ENCODE measurements around the gene SLC1A5.
A peak's percentile ranks its signal among the peaks of the same experiment; 100 is the strongest.
"Not testable (repeated sequence)": the region's sequence is repeated elsewhere in the genome, so short reads cannot be mapped to it uniquely, and the experiment has no call there.

Gene SLC1A5

DNA sequence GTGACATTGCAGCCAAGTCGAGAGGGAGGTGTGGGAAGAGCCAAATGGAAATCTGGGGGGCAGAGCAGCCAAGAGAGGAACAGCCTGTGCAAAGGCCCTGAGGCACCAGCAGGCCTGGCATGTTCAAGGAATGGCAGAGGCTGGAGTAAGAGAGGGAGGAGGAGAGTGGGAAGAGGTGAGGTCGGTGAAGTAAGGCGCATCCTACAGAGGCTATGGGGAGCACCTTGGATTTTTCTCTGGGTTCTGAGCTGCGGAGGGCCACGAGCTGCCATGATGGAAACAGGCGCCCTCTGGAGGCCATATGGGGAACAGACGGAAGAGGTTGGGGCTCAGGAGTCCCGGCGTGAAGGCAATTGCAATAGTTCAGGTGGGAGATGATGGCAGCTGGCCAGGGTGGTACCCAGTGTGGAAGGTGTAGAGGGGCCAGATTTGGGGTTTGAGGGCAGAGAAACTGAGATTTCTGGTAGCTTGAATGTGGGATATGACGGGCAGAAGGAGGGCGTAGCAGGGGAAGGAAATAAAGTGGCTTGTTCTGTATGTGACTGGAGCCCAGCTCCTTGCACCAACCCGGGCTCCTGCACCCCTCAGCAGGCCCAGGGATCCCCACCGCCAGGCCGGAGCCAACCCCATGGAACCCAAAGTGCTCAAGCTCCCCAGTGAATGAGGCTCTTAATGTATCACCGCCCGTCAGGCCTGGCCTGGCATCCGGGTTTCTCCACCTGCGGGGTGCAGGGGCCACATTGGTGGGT lies 21.7 kb downstream of the SLC1A5 start:
- DNase-seq = no peak

DNA sequence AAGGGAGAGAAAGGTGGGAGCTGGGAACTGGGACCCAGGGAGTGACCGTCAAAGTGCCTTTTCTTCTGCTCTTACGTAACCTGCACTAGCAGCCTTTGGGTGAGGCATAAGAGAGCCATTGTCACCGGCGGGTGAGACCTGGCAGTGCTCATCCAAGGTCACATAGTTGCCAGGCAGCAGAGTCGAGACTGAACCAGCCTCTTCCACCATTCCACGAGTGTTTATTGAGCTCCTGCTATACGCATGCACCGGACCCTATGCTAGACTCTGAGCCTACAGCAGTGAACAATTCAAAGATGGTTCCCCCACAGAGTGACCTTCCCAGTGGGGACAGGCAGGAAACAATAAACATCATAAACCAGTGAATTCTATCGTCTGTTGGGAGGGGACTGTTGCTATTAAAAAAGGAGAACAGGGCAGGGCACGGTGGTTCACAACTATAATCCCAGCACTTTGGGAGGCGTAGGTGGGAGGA lies 23.5 kb downstream of the SLC1A5 start:
- DNase-seq = no peak

DNA sequence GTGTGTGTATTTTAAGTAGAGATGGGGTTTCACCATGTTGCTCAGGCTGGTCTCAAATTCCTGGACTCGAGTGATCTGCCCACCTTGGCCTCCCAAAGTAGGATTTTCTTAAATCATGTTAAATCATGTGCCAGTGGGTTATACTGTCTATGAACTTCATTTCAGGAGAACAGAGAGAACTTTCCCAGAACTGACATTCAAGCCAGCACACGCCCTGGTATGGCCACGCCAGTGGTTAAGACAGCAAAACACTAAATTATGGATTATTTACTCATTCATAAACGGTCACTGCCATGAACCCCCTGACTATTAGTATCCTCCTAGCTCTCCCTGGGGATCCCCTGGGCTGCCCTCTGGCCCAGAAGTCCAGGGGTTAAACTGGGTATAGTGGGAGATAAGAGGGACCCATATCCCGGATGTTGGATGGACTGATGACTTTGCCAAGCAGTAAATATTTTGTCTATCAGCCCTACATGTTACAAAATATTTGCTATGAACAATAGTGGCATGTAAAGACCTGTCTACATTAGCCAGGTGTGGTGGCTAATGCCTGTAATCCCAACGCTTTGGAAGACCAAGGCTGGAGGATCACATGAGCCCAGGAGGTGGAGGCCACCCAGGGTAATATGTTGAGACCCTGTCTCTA lies 26.0 kb downstream of the SLC1A5 start:
- DNase-seq = no peak

DNA sequence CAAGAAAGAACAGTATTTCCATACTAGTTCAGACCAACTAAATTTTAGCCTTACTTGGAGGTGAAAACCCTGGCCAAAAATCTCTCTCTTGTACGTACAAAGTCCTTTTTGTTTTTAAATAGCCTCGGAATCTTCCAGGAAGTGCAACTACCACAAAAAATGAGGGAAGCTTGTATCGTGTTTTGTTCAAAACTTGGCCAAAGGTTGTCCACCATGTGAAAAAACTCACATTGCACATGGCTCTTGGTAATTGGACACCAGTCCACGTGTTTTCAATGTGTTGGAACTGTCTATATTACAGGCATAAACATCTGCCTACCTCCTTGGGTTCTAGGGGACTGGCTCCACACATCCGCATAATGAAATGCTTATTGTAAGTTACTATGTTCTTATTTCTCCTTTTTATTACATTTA lies 27.0 kb downstream of the SLC1A5 start:
- DNase-seq = no peak

DNA sequence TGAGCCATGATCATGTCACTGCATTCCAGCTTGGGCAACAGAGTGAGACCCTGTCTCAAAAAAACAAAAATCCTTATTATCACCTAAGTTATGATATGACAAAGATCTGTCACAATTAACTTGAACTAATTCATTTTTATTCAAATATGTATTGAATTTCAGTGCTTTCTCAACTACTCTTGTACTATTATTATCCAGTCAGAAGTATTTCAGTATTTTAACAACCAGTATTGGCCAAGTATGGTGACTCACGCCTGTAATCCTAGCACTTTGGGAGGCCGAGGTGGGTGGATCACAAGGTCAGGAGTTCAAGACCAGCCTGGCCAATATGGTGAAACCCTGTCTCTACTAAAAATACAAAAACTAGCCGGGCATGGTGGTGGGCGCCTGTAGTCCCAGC lies 27.5 kb downstream of the SLC1A5 start:
- not testable (repeated sequence) for DNase-seq

DNA sequence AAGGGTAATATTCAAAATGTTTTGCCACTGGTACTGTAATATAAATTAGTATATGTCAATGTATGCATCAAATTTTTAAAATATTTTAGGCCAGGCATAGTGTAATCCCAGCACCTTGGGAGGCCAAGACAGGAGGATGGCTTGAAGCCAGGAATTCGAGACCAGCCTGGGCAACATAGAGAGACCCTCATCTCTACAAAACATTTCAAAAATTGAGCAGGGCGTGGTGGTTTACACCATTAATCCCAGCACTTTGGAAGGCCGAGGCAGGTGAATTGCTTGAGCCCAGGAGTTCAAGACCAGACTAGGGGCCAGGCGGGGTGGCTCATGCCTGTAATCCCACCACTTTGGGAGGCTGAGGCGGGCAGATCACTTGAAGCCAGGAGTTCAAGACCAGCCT lies 28.0 kb downstream of the SLC1A5 start:
- no peak for DNase-seq

DNA sequence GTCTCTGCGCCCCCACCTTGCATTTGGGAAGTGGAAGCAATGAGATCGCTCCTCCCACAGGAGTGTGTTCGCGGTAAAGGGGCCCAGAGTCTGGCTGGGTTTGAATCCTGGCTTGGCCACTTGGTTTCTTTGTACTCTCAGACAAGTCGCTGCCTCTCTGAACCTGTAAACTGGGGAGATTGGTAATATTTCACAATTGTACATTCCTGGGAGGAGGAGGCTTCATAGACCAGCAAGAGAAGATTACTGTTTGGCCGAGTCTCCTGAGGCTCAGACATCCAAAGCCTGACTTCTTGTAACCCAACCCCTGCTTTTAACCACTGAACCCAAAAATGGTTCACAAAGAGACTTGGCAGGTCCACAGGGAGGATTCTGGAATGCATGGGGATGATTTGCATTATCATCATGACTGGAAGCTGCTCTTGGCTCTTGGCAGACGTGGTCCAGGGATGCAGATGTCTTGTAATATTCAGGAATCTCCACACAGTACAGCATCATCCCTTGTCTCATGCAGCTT lies 28.5 kb downstream of the SLC1A5 start:
- DNase-seq = peak; percentile 36

DNA sequence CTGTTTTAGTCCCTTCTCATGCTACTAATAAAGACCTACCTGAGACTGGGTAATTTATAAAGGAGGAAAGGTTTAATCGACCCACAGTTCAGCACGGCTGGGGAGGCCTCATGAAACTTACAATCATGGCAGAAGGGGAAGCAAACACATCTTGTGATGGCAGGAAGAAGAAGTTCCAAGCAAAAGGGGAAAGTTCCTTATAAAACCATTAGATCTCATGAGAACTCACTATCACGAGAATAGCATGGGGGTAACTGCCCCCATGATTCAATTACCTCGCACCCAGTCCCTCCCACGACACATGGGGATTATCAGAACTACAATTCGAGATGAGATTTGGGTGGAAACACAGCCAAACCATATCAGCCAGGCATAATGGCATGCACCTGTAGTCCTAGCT lies 29.2 kb downstream of the SLC1A5 start:
- DNase-seq = no peak

DNA sequence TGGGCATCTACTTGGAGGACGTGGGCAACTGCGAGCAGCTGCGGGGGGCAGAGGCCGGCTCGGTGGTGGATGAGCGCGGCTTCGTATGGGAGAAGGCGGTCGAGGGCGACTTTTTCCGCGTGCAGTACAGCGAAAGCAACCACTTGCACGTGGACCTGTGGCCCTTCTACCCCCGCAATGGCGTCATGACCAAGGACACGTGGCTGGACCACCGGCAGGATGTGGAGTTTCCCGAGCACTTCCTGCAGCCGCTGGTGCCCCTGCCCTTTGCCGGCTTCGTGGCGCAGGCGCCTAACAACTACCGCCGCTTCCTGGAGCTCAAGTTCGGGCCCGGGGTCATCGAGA lies 31.9 kb downstream of the SLC1A5 start:
- DNase-seq = no peak

DNA sequence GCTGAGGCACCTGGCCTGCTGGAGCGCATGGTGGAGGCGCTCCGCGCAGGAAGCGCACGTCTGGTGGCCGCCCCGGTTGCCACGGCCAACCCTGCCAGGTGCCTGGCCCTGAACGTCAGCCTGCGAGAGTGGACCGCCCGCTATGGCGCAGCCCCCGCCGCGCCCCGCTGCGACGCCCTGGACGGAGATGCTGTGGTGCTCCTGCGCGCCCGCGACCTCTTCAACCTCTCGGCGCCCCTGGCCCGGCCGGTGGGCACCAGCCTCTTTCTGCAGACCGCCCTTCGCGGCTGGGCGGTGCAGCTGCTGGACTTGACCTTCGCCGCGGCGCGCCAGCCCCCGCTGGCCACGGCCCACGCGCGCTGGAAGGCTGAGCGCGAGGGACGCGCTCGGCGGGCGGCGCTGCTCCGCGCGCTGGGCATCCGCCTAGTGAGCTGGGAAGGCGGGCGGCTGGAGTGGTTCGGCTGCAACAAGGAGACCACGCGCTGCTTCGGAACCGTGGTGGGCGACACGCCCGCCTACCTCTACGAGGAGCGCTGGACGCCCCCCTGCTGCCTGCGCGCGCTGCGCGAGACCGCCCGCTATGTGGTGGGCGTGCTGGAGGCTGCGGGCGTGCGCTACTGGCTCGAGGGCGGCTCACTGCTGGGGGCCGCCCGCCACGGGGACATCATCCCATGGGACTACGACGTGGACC lies 32.4 kb downstream of the SLC1A5 start:
- no peak for DNase-seq

DNA sequence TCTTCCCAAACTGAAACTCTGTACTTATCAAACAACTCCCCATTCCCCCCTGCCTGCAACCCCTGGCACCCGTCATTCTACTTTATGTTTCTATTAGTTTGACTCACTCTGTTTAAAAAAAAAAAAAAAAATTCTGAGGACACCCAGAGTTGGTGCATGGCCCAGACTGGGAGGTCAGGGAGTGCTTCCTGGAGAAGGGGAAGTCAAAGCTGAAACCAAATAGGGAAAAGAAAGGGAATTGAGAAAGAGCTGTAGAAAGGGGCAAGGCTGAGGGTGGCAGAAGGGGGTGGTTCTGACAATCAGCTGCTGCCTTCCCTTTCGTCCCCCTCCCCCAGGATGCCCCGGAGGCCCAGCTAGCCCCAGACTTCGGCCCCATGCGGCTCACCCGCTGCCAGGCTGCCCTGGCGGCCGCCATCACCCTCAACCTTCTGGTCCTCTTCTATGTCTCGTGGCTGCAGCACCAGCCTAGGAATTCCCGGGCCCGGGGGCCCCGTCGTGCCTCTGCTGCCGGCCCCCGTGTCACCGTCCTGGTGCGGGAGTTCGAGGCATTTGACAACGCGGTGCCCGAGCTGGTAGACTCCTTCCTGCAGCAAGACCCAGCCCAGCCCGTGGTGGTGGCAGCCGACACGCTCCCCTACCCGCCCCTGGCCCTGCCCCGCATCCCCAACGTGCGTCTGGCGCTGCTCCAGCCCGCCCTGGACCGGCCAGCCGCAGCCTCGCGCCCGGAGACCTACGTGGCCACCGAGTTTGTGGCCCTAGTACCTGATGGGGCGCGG lies 33.1 kb downstream of the SLC1A5 start:
- DNase-seq = no peak

DNA sequence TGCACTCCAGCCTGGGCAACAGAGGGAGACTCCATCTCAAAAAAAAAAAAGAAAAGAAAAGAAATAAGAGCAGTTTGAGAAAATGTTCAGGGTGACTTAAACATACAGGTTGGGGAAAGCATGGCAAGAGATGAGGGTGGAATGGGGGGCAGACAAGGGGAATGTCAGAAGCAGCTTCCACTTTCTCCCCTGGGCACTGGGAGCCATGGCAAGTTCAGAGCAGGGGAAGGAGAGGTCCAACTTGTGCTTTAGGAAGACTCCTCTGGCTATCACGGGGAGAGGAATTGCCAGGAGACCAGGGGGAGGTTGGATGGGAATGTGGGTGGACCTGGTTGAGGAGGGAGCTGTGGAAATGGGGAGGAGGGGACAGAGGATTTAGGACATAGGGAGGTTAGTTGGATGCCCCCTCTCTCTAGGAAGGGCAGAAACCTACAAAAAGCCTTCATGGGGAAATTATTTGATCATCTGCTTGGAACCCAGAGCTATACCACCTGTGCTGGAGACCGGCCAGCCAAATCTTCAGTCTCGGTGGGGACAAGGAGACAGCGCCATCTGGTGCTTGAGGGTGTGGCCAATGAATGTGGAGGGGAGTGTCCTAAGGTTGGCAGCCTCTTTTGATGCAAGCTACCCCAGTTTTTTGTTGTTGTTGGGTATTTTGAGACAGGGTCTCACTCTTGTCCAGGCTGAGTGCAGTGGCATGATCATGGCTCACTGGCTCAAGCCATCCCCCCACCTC lies 34.8 kb downstream of the SLC1A5 start:
- DNase-seq = peak; percentile 14

DNA sequence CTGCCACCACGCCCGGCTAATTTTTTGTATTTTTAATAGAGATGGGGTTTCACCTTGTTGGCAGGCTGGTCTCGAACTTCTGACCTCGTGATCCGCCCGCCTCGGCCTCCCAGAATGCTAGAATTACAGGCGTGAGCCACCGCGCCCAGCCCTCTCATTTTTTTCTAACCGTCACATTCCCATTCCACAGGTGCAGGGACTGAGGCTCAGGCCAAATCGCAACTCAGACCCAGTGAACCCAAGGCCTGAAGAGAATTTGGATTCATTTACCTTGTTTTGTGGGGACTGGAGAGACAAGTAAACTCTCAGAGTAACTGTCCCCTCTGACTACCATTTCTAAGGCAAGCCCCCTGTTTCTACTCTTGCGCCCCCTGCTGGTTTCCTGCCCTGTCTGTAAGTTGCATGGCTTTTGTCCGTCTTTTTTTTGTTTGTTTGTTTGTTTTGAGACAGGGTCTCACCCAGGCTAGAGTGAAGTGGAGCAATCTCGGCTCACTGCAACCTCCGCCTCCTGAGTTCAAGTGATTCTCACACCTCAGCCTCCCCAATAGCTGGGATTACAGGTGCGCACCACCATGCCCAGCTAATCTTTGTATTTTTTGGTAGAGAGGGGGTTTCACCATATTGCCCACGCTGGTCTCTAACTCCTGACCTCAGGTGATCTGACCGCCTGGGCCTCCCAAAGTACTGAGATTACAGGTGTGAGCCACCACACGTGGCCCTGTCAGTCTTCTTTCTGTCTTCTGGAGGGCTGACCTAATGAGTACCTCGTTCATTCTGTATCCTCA lies 39.9 kb downstream of the SLC1A5 start:
- no peak for DNase-seq

DNA sequence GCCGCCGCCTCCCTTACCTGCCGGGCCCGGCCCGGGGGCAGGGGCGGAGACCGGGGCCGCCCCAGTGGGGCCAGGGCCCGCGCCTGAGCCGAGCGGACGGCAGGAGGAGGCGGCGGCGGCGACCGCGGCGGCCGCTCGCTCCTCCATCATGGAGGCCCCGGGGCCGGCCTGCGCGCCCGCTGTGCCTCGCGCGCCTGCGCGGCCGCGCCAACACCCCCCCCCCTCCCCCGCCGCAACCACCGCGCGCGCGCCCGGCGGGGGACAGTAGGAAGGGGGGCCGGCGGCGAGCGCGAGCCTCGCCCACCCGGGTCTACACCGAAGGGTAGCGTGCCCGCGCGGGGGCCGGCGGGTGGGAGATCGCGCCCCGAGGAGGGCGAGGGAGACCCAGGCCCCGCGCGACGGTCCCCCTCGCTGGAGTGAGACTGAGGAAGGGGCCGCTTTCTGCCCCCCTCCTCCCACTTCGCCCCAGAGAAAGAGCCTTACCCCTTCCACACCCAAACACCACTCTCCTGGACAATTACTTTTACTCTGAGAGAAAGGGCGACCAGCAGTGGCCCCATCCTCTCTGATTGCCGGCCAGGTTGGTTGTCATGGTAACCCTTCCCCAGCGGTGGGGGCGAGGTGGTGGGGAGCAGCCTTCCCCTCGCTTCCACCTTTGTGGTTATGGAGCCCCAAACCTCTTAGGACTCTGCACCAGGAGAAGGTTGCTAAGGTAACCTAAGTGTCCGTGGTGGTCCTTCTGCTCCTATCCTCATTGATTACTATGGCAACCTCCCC lies 41.9 kb downstream of the SLC1A5 start, which contains the start of gene STRN4:
Gene STRN4 (minus strand): TSS at position 170 of the 777 bp plus-strand sequence. CDS start 20 bp downstream, at position 150.
- peak; percentile 26 for DNase-seq

DNA sequence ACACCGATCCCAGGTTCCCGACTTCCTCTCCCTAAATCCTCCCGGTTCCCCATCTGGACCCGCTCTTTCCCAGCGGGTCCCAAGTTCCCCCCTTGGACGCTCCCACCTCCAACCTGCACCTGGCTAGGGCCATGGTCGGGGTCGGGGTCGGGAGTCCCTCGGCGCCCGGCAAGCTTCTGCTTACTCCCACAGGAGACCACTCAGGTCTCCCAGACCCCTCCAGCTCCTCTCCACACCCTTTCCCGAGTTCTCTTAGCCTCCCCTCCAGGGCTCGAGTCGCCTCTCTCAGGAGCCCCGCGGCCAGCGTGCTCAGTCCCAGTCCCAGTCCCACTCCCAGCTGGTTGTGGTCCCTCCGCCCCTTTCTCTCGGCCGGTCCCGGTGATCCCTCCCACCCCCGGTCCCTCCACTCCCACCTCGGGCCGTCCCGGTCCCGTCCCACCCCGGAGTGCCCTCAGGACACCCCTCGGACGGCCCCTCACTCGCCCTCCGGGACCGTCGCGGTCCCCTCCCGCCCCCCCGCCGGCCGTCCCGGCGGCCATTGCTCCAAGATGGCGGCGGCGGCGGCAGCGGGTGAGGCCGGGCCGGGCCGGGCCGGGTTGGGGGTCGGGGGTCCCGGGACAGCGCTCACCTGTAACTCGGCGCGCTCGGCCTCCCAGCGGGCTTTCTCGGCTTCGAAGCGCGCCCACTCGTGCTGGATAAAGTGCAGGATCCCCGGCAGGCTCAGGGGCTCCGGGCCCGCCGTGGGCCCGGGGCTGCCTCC lies 42.7 kb downstream of the SLC1A5 start, which contains the start of gene FKRP:
Gene FKRP (plus strand): TSS at position 537 of the 760 bp plus-strand sequence. CDS start 9,394 bp downstream, outside the sequence.
- no peak for DNase-seq

DNA sequence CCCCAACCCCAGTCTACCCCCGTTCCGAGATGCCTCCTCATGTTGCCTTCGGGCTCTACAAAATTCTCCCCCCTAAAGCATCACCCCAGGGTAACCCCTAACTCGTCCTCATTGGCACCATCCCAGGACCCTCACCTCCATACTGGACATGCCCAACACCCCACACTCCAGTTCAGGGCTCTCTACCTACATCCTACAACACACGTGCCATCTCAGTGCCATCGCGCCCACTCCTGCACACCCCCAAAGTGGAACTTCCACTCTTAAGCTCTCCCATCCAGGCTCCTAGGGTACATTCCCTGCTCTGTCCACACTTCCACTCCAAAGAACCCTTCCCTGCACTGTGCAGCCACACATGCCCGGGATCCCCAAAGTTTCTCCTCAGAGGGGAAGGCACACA lies 43.4 kb downstream of the SLC1A5 start:
- DNase-seq = no peak

DNA sequence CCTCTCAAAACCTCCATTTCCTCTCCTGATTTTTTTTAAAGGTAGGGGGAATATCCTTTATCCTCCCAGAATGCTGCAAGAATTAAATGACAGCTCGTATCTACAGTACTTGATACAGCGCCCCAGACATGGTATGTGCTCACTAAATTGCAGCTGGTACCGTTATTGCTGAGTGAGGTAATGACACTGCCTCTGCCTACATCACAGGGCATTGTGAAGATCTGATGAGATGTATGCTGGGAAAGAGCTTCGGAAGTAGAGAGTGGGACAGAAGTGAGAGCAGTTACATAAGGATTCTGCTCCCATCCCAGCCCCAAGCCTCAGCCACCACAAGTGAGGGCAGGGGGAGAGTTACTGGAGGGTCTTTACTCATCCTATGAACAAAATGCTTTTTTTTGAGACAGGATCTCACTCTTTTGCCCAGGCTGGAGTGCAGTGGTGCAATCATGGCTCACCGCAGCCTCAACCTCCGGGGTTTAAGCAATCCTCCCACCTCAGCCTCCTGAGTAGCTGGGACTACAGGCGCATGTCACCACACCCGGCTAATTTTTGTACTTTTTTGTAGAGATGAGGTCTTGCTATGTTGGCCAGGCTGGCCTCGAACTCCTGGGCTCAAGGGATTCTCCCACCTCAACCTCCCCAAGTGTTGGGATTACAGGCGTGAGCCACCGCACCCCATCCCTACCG lies 44.2 kb downstream of the SLC1A5 start:
- DNase-seq = no peak

DNA sequence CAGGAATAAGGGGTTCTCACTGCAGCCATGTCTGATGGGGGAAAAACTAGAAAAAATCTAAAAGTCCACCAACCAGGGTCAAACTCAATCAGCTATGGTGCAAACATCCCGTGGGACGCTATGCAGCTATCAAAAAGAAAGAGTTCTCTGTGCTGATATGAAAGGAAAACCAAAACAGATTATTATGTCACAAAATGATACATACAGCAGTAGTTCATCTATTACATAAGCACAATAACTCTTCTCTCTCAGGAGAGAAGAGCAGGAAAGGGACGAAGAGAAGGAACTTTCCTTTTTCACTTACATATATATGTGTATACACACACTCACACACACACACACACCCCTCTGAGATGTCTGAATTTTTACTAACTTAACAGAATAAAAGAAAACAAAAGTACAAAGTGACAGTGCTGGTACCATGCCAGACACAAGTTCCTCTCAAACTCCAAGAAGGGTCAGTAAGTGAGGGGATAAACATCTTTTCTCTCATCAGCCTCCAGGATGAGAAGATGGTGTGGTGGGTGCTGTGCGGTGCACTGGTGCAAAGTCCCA lies 45.4 kb downstream of the SLC1A5 start:
- DNase-seq = no peak

DNA sequence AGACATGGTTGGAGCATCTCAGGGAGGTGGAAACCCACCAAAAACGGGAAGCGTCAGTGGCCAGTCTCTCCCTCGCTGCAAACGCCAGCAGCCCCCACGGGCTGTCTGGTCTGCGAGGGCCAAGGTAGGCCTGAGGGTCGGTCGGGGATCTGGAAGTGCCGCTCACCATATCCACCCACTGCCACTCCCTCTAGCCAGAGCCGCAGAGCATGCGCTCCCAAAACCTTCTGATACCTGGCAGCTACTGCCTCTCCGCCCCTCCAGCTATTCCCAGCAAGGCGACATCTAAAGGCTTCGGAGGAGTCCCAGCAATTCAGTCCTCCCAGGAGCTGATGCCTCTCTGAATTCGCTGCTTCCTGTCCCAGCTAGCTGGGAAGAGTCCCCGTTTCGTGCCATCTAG lies 46.9 kb downstream of the SLC1A5 start:
- DNase-seq = no peak
